SK-N-SH treated with all-trans-retinoic acid at 6 μM for 48 hours (cell line): ENCODE results near the gene CLN6.
"Not testable (repeated sequence)": the region's sequence is repeated elsewhere in the genome, so short reads cannot be mapped to it uniquely, and the experiment has no call there.

Experiments used
- ATAC-seq: fragments of 200-7000 bp; cut with Tn5 transposase; 3 replicates; pipeline ENCODE4 v1.9.1; 2020; ENCODE audit warnings: mild to moderate bottlenecking, moderate library complexity
- ARNTL ChIP-seq: fragments of 450-650 bp; formaldehyde crosslinking; IDR thresholded peaks from 2 replicates; pipeline ENCODE4 v1.5.0; 2020; ENCODE audit warnings: low read depth, mild to moderate bottlenecking, moderate library complexity, borderline replicate concordance
- BACH2 ChIP-seq: fragments of 250-450 bp; sonication (Bioruptor Pico); IDR thresholded peaks from 2 replicates; pipeline ENCODE4 v1.9.0; 2021; ENCODE audit warnings: mild to moderate bottlenecking, borderline replicate concordance
- CSDC2 ChIP-seq: fragments of 250-450 bp; sonication (Bioruptor Pico); IDR thresholded peaks from 2 replicates; pipeline ENCODE4 v1.5.0; 2020; ENCODE audit warnings: mild to moderate bottlenecking, moderate library complexity
- ESRRG ChIP-seq: fragments of 250-450 bp; sonication (Bioruptor Pico); IDR thresholded peaks from 2 replicates; pipeline ENCODE4 v1.6.1; 2021; ENCODE audit warnings: mild to moderate bottlenecking
- ISL1 ChIP-seq: fragments of 250-450 bp; sonication (Bioruptor Pico); IDR thresholded peaks from 2 replicates; pipeline ENCODE4 v2.1.2; 2022; ENCODE audit warnings: mild to moderate bottlenecking, moderate library complexity
- OSR1 ChIP-seq: fragments of 250-450 bp; sonication (Bioruptor Pico); IDR thresholded peaks from 2 replicates; pipeline ENCODE4 v1.8.0; 2022; ENCODE audit warnings: moderate library complexity, mild to moderate bottlenecking, inconsistent platforms
- PPARA ChIP-seq: fragments of 250-450 bp; sonication (Bioruptor Pico); IDR thresholded peaks from 2 replicates; pipeline ENCODE4 v1.5.0; 2020; ENCODE audit warnings: mild to moderate bottlenecking, borderline replicate concordance
- RARB ChIP-seq: fragments of 250-450 bp; sonication (Bioruptor Pico); IDR thresholded peaks from 2 replicates; pipeline ENCODE4 v1.8.0; 2021; ENCODE audit warnings: mild to moderate bottlenecking, moderate library complexity
- SNAI2 ChIP-seq: fragments of 250-450 bp; sonication (Bioruptor Pico); IDR thresholded peaks from 2 replicates; pipeline ENCODE4 v1.5.0; 2020; ENCODE audit warnings: mild to moderate bottlenecking, moderate library complexity
- TCF4 ChIP-seq: fragments of 250-450 bp; sonication (Bioruptor Pico); IDR thresholded peaks from 2 replicates; pipeline ENCODE4 v1.8.0; 2021; ENCODE audit warnings: mild to moderate bottlenecking, moderate library complexity, borderline replicate concordance
- TOX ChIP-seq: fragments of 250-450 bp; sonication (Bioruptor Pico); IDR thresholded peaks from 2 replicates; pipeline ENCODE4 v1.8.0; 2021; ENCODE audit warnings: mild to moderate bottlenecking, moderate library complexity, borderline replicate concordance
- ZC3H10 ChIP-seq: fragments of 250-450 bp; sonication (Bioruptor Pico); IDR thresholded peaks from 2 replicates; pipeline ENCODE4 v1.5.1; 2021; ENCODE audit warnings: mild to moderate bottlenecking, moderate library complexity
- ZFP3 ChIP-seq: fragments of 250-450 bp; sonication (Bioruptor Pico); IDR thresholded peaks from 2 replicates; pipeline ENCODE4 v1.5.0; 2020; ENCODE audit warnings: mild to moderate bottlenecking, moderate library complexity
- ZNF565 ChIP-seq: fragments of 450-650 bp; formaldehyde crosslinking; conservative IDR thresholded peaks from 2 replicates; pipeline ENCODE4 v1.5.0; 2020; ENCODE audit warnings: low read depth, mild to moderate bottlenecking, moderate library complexity
- ZNF70 ChIP-seq: fragments of 450-650 bp; formaldehyde crosslinking; IDR thresholded peaks from 2 replicates; pipeline ENCODE4 v1.5.0; 2020; ENCODE audit warnings: mild to moderate bottlenecking, moderate library complexity
- TF ChIP-seq, protein P1 (sequence below): fragments of 250-450 bp; sonication (Bioruptor Pico); IDR thresholded peaks from 2 replicates; pipeline ENCODE4 v1.8.0; 2020; ENCODE audit warnings: mild to moderate bottlenecking, moderate library complexity, borderline replicate concordance
- TF ChIP-seq, protein P2 (sequence below): fragments of 250-450 bp; sonication (Bioruptor Pico); IDR thresholded peaks from 2 replicates; pipeline ENCODE4 v1.5.0; 2020; ENCODE audit warnings: mild to moderate bottlenecking, moderate library complexity
- TF ChIP-seq, protein P3 (sequence below): fragments of 250-450 bp; sonication (Bioruptor Pico); IDR thresholded peaks from 2 replicates; pipeline ENCODE4 v1.5.1; 2021; ENCODE audit warnings: mild to moderate bottlenecking, moderate library complexity
- TF ChIP-seq, protein P4 (sequence below): fragments of 250-450 bp; sonication (Bioruptor Pico); IDR thresholded peaks from 2 replicates; pipeline ENCODE4 v1.5.1; 2020; ENCODE audit warnings: low read depth, mild to moderate bottlenecking, moderate library complexity

The CLN6 gene

DNA sequence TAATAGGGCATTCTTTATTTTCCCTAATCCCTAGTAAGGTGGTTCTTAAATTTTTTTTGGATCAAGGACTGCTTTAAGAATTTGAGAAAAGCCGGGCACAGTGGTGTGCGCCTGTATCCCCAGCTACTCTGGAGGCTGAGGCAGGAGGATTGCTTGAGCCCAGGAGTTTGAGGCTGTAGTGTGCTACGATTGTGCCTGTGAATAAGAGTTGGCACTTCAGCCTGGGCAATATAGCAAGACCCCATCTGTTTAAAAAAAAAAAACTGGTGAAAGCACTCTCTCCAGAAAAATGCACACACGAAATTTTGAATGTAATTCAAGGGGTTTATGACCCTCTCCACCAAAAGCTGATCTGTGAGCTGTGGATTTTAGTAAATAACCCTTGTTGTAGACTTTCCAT is 56.4 kb downstream of the CLN6 start:
- ATAC-seq, result no peak
- no peak for TF ChIP-seq ZNF565 (CRISPR knock-in tag)
- no peak for TF ChIP-seq SNAI2
- TF ChIP-seq PPARA (CRISPR knock-in tag), result no peak
- TF ChIP-seq, protein P1, sequence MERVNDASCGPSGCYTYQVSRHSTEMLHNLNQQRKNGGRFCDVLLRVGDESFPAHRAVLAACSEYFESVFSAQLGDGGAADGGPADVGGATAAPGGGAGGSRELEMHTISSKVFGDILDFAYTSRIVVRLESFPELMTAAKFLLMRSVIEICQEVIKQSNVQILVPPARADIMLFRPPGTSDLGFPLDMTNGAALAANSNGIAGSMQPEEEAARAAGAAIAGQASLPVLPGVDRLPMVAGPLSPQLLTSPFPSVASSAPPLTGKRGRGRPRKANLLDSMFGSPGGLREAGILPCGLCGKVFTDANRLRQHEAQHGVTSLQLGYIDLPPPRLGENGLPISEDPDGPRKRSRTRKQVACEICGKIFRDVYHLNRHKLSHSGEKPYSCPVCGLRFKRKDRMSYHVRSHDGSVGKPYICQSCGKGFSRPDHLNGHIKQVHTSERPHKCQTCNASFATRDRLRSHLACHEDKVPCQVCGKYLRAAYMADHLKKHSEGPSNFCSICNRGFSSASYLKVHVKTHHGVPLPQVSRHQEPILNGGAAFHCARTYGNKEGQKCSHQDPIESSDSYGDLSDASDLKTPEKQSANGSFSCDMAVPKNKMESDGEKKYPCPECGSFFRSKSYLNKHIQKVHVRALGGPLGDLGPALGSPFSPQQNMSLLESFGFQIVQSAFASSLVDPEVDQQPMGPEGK (CRISPR knock-in tag), result no peak
- TF ChIP-seq, protein P2, sequence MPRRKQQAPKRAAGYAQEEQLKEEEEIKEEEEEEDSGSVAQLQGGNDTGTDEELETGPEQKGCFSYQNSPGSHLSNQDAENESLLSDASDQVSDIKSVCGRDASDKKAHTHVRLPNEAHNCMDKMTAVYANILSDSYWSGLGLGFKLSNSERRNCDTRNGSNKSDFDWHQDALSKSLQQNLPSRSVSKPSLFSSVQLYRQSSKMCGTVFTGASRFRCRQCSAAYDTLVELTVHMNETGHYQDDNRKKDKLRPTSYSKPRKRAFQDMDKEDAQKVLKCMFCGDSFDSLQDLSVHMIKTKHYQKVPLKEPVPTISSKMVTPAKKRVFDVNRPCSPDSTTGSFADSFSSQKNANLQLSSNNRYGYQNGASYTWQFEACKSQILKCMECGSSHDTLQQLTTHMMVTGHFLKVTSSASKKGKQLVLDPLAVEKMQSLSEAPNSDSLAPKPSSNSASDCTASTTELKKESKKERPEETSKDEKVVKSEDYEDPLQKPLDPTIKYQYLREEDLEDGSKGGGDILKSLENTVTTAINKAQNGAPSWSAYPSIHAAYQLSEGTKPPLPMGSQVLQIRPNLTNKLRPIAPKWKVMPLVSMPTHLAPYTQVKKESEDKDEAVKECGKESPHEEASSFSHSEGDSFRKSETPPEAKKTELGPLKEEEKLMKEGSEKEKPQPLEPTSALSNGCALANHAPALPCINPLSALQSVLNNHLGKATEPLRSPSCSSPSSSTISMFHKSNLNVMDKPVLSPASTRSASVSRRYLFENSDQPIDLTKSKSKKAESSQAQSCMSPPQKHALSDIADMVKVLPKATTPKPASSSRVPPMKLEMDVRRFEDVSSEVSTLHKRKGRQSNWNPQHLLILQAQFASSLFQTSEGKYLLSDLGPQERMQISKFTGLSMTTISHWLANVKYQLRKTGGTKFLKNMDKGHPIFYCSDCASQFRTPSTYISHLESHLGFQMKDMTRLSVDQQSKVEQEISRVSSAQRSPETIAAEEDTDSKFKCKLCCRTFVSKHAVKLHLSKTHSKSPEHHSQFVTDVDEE, result no peak
- TF ChIP-seq BACH2 (CRISPR knock-in tag), result no peak
- TF ChIP-seq ARNTL (CRISPR knock-in tag), result no peak
- TF ChIP-seq, protein P3, sequence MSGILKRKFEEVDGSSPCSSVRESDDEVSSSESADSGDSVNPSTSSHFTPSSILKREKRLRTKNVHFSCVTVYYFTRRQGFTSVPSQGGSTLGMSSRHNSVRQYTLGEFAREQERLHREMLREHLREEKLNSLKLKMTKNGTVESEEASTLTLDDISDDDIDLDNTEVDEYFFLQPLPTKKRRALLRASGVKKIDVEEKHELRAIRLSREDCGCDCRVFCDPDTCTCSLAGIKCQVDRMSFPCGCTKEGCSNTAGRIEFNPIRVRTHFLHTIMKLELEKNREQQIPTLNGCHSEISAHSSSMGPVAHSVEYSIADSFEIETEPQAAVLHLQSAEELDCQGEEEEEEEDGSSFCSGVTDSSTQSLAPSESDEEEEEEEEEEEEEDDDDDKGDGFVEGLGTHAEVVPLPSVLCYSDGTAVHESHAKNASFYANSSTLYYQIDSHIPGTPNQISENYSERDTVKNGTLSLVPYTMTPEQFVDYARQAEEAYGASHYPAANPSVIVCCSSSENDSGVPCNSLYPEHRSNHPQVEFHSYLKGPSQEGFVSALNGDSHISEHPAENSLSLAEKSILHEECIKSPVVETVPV, result no peak
- no peak for TF ChIP-seq ISL1 (CRISPR knock-in tag)
- TF ChIP-seq ZFP3 (CRISPR knock-in tag), result no peak
- no peak for TF ChIP-seq ZNF70 (CRISPR knock-in tag)
- no peak for TF ChIP-seq ESRRG
- no peak for TF ChIP-seq TCF4 (CRISPR knock-in tag)
- no peak for TF ChIP-seq OSR1 (CRISPR knock-in tag)
- TF ChIP-seq, protein P4, sequence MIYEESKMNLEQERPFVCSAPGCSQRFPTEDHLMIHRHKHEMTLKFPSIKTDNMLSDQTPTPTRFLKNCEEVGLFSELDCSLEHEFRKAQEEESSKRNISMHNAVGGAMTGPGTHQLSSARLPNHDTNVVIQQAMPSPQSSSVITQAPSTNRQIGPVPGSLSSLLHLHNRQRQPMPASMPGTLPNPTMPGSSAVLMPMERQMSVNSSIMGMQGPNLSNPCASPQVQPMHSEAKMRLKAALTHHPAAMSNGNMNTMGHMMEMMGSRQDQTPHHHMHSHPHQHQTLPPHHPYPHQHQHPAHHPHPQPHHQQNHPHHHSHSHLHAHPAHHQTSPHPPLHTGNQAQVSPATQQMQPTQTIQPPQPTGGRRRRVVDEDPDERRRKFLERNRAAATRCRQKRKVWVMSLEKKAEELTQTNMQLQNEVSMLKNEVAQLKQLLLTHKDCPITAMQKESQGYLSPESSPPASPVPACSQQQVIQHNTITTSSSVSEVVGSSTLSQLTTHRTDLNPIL (CRISPR knock-in tag), result no peak
- TF ChIP-seq ZC3H10 (CRISPR knock-in tag), result no peak
- no peak for TF ChIP-seq TOX
- TF ChIP-seq RARB (CRISPR knock-in tag), result no peak

DNA sequence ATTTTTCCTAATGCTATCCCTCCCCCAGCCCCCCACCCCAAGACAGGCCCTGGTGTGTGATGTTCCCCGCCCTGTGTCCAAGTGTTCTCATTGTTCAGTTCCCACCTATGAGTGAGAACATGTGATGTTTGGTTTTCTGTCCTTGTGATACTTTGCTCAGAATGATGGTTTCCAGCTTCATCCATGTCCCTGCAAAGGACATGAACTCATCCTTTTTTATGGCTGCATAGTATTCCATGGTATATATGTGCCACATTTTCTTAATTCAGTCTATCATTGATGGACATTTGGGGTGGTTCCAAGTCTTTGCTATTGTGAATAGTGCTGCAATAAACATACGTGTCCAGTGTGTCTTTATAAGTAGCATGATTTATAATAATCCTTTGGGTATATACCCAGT is 57.5 kb downstream of the CLN6 start:
- not testable (repeated sequence) for ATAC-seq

DNA sequence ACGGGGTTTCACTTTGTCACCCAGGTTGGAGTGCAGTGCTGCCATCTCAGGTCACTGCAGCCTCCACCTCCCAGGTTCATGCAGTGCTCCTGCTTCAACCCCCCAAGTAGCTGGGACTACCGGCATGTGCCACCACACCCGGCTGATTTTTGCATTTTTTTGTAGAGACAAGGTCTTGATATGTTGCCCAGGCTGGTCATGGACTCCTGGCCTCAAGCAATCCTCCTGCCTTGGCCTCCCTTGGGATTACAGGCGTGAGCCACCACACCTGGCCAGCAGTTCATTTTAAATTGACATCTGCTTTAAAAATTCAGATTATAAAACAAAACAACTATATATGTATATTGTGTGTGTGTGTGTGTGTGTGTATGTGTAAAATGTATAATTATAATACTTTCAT is 62.7 kb downstream of the CLN6 start:
- ATAC-seq, result no peak
- TF ChIP-seq ARNTL (CRISPR knock-in tag) (no peak), ISL1 (CRISPR knock-in tag) (no peak), CSDC2 (CRISPR knock-in tag) (no peak), RARB (CRISPR knock-in tag) (no peak)

DNA sequence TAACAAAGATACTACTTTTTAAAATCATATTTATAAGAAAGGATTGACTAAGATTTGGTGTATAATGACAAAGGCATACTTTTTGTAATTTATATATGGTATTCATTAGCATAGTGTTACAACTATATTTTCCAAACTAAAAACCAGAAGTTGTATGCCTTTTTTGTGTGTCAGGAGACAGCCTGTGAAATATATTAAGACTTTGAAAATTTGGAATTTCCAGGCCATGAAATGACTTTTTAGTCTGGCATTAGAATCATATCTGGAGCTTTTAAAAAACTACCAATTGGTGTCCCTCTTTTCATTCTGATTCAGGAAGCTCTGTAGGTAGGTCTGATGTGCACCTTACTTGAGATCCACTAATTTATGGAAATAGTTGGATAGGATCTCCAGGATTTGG is 66.3 kb downstream of the CLN6 start:
- TF ChIP-seq ZC3H10 (CRISPR knock-in tag) (no peak), ISL1 (CRISPR knock-in tag) (no peak), BACH2 (CRISPR knock-in tag) (no peak), ESRRG (no peak)
- TF ChIP-seq, protein P2, result no peak
- ATAC-seq, result no peak
